Ovary (tissue), 3 donors: Measurements from ENCODE around the gene SVIL.

Experiments used
- POLR2A ChIP-seq: fragments of 450-650 bp; IDR thresholded peaks from one replicate; pipeline ENCODE4 v1.6.1; 2017; ENCODE audit warnings: antibody characterized with exemption, mild to moderate bottlenecking, moderate library complexity
- TF ChIP-seq, protein P1 (sequence below), 3 donors: fragments of 450-650 bp in 2 of 3; fragments of 200-600 bp in 1 of 3; IDR thresholded peaks; one replicate each; pipeline versions ENCODE4 v1.5.1 to v1.8.0; 2016 to 2022; ENCODE audit warnings: antibody characterized with exemption in 3 of 3, mild to moderate bottlenecking in 1 of 3
- donor health status: DM: no; HTN: no; CAD: no.

DNA sequence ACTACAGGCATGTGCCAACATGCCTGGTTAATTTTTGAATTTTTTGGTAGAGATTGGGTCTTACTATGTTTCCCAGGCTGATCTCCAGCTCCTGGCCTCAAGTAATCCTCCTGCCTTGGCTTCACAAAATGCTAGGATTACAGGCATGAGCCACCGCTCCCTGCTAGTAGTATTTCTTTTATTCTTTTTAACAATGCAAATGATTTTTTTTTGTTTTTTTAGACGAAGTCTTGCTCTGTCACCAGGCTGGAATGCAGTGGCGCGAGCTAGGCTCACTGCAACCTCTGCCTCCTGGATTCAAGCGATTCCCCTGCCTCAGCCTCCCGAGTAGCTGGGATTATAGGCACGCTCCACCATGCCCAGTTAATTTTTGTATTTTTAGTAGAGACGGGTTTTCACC, 58.1 kb downstream of the SVIL start:
- no peak for TF ChIP-seq POLR2A
- TF ChIP-seq, protein P1, sequence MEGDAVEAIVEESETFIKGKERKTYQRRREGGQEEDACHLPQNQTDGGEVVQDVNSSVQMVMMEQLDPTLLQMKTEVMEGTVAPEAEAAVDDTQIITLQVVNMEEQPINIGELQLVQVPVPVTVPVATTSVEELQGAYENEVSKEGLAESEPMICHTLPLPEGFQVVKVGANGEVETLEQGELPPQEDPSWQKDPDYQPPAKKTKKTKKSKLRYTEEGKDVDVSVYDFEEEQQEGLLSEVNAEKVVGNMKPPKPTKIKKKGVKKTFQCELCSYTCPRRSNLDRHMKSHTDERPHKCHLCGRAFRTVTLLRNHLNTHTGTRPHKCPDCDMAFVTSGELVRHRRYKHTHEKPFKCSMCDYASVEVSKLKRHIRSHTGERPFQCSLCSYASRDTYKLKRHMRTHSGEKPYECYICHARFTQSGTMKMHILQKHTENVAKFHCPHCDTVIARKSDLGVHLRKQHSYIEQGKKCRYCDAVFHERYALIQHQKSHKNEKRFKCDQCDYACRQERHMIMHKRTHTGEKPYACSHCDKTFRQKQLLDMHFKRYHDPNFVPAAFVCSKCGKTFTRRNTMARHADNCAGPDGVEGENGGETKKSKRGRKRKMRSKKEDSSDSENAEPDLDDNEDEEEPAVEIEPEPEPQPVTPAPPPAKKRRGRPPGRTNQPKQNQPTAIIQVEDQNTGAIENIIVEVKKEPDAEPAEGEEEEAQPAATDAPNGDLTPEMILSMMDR (IDR thresholded peaks at IDR 0.05), result no peak
